Stimulated activated CD4-positive, alpha-beta T cell treated with anti-CD3 and anti-CD28 coated beads, TNF-alpha, amount 100 ng/mL, for 48 hours (primary cell): Measurements from ENCODE around the gene RPS6KA3.

ENCODE experiments used
- DNase-seq, 3 donors: peaks; one replicate each; pipeline ENCODE4 v3.0.0-alpha.2; 2020; ENCODE audit warnings: low read depth in 3 of 3

Gene RPS6KA3

DNA sequence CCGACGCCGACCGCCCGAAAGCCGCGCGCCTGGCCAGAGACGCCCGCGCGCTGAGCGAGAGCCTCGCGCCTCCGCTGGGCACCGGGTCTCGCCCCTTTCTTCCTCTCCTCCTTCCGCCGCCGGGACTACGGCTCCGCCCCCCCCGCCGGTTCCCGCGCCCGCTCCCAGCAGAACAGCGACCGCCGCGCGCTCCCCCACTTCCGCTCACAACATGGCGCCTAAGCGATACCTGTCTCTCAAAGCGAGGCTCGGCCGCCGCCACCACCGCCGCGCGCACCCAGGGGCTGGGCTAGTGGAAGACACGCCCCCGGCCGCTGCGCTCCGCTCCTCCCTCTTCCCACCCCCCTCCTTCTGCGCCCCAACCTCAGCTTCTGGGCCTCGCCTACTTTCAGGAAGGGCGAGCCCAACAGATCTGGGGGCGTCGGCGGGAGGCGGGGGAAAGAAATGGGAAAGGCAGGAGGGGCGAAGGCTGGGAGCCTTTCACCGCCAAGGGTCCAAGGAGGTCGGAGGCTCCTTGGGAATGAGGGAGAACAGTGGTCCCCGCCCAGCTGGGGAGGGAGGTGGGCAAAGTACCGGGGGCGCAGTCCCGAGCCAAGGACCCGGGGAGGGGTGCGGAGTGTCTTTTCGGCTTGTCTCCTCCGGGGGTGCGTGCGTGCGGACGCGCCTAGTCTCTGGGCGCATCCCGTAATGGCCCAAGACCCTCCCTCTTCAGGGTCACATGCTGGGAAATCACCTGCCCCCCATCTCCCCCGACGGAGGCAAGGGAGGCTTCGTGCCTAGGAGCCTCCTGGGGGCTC, at the start of gene RPS6KA3:
Gene RPS6KA3, minus strand, starts transcription at position 100 of the 797 bp plus-strand sequence. CDS start 277 bp downstream, outside the sequence.
- peak; percentile 75 to 83 (median 76) for DNase-seq

DNA sequence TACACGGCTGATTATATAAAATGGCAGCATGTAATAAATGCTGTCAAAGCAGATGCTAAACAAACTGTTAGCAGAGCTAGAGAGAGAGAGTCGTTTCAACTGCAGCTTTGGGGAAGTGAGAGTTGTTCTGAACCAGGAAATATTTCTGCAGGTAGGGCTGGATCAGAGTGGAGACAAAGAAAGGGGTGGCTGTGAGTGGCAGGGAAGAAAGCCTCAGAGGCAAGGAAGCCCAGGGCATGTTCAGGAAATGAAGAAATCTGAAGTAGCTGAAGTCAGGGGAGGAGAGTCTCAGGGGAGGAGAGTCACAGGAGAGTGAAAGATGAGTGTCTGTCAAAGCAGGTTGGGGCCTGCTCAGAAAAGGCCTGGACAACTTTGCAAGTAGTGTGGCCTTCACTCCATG, 48.4 kb upstream of the RPS6KA3 start:
- DNase-seq: no peak

DNA sequence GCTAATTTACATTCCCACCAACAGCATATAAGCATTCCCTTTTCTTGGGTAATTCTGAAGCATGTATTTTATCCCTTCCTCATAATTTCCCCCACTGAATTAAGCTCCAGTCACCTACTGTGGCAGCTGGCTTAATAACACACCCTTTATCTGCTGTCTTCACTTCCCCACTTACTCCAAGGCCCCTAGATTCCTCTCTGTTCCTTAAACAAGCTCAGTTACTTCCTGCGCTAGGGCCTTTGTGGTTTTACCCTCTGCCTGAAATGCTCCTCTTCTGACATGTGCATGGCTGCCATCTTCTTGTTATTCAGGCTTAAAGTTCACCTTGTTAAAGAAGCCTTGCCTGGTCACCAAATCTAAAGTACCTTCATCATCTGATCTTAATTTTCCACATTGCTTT, 47.2 kb upstream of the RPS6KA3 start:
- no peak for DNase-seq

DNA sequence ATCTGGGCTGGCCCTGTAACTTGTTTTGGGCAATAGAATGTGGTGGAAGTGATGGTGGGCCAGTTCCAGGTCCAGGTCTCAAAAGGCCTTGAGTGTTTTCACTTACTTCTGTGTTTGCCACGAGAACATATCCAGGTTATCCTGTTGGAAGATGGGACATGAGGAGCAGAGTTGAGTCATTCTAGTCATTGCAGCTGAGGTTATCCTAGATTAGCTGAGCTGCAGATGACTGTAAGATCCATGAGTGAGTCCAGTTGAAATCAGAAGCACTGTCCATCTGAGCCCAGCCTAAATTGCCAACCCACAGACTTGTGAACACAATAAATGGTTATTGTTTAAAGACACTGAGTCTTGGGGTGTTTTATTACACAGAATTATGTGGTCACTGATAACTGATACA, 45.3 kb upstream of the RPS6KA3 start:
- no peak for DNase-seq

DNA sequence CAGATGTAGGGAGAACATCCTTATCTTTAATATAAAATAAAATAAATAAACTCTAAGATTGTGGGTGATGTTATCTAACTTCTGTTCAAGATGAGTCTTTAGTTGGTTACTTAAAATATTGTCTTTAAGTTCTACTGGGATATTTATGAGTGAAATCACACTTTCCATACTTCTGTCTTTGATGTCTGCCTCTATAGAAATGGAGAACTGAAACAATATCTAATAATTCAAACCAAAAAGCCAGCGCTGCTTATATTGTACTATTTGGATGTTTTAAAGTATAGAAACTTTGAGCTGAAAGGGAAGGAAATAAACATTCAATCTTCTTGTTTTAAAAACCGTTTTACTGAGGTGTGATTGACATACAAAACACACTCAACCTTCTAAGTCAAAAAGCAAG, 44.8 kb upstream of the RPS6KA3 start:
- no peak for DNase-seq

DNA sequence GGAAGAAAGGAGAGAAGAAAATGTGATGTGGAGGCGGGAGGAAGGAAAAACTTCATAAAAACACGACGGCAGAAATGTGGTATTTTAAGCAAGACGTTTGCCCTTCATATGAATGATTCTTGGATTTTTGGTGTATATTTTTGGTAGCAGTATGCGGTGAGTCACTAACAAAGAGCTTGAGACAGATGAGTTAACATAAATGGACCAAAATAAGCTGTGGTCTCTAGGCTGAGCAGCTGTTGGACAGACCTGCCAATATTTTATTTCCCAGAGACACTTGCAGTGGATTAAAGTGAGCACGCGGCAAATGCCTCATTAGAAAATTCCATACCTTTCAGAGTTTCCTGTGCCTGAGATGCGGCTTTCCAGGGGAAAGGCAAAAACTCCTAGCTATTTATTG, 43.1 kb upstream of the RPS6KA3 start:
- DNase-seq: no peak

DNA sequence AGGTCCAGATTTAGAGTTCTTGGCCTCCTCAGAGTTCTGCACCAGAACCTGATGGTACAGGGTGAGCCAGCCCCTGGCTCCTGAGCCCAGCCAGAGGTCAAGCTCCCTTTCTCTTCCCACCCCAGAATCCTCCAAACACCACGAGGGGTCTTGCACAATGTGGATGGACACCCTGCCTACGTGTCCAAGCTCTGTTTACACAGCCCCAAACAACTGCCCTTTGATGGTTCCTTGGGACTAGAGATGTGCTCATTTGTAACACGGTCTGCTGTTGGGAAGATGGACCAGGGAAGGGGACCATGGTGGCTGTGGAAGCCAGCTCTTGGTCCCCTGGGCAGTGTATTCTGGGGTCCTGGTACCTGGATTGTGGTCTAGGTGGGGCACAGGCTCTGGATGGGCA, 40.0 kb upstream of the RPS6KA3 start:
- DNase-seq: no peak

DNA sequence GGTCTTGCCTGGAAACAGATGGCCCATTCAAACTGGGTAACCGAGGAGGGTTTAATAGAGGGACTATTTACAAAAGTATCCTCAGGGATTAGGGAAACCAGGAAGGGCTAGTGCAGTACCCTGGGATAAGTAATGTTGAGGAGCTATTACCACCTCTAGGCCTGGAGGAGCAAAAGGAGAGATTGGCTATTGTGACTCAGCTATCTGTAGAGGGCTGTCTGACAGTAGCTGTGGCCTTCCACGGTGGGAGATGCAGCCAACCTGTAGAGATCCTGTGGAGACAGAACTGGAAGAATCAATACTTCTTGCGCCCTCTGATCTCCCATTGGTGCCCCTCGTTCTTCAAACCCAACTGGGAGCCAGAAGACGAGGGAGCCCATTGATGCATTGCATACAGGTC, 34.1 kb upstream of the RPS6KA3 start:
- no peak for DNase-seq

DNA sequence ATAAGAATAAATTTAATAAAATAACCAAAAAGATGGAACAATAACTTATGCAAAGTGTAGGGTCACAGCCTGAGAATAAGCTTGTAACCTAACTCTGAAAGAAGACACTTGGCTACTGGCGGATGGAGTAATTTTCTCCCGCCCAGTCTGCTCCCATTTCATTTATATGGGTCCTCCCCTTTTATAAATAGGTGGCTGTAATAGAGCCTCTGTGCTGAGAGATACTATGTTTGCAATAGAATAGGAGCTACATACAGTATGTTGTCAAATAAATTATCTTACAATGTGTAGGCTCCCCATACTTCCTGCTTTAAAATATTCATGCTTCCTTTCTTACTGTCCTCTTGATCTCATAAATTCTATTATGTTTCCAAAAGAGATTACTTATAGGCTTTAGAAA, 28.2 kb upstream of the RPS6KA3 start:
- no peak for DNase-seq

DNA sequence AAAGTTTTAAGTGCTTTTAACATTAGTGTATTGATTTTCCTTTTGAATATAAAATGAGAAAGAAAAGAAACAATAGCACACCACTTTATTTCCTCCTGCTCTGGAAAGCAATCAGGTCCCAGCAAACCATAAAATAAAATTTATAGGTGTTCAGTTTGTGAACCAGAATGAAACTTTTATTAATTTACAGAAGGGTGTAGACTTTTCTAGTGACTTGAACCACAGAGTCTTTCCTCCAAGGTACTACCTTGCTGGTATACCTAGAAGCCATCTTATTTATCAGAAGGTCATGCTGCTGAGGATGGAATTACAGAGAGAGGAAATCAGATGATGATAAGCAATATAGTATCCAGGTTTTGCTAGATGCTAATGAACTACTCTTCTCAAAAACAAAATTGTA, 27.6 kb upstream of the RPS6KA3 start:
- no peak for DNase-seq

DNA sequence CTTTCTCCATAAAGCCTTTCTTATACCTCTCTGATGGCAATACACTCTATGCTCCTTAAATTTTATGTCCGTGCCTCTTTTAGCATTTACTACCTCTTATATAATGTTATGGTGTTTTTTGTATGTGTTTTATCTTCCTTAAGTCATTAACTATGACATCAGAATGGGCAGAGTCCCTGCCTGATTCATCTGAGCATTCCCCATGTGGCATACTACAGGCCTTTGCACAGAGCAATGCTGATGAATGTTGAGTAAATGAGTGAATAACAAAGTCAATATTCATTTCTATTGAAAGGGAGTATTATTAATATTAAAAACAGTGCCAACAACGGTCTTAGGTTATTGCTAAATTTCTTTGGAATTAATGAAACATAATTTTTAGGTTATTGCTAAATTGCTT, 18.8 kb upstream of the RPS6KA3 start:
- DNase-seq: no peak

DNA sequence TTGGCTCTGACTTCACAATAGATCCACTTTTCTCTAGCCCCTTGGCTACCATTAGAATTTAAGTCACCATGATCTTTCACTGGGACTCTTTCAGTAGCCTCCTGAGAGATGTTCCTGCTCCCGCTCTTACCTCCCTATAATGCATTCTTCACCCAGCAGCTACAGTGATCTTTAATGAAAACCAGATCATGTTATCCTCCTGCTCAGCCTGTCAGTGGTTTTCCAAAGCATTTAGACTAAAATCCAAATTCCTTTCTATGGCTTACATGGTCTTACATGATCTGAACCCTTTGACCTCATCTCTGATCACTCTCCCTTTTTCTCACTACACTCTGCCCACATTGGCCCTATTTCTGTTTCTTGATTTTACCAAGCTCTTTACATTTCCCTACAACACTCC, 18.3 kb upstream of the RPS6KA3 start:
- DNase-seq: no peak

DNA sequence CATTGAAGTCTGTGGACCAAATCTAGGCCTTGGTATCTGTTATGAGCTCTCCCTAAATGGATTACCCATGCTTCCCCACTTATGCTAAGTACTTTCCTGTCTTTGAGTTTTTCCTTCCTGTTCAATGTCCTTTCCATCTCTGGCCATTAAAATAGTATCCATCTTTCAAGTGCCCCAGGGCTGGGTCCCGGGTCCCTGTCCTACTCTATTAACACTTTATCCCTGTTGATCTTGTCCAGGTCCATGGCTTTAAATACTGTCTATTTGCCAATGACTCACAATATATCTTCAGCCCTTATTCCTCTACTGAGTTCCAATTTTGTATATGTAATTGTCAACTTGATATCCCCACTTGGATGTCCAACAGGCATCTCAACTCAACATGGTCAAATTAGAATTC, 17.7 kb upstream of the RPS6KA3 start:
- no peak for DNase-seq

DNA sequence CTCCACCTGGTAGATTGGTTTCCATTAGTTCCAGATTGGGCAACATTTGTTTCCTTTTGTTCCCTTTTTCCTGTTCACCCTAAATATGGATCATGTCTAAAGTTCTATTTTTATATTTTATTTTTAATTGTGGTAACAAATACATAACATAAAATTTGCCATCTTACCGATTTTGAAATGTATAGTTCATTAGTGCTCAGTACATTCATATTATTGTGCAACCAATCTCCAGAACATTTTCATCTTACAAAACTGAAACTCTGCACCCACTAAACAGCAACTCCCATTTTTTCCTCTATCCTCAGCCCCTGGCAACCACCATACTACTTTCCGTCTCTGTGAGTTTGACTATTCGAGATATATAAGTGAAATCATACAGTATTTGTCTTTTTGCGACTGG, 14.2 kb upstream of the RPS6KA3 start:
- no peak for DNase-seq

DNA sequence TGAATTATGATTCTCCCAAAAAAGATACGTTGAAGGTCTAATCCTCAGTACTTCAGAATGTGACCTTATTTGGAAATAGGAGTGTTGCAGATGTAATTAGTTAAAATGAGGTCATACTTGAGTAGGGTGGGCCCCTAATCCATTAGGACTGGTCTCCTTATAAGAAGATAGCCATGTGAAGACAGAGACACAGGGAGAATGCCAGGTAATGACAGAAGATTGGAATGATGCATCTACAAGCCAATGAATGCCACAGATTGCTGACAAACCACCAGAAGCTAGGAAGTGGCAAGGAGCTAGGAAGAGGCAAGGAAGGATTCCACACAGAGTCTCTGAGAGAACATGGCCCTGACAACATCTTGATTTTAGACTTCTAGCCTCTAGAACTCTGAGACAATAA, 7.4 kb upstream of the RPS6KA3 start:
- no peak for DNase-seq

DNA sequence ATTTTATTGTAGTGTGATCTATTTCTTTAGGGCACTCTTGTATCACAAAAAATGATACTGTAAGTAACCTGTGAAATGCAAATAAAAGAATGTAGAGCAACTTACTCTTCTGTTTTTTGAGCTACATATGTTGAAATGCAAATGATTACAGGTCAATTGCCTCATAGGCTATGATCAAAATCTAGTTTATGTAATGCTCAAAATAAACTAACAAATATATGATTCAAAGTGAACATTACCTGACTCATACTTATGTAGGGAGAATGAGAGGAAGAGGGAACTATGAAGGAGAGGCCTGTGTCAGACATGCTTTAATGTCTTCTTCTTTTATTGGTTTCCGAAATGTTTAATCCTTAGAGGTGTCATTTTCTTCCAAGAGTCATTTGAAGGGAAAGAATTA, 5.0 kb upstream of the RPS6KA3 start:
- no peak for DNase-seq

DNA sequence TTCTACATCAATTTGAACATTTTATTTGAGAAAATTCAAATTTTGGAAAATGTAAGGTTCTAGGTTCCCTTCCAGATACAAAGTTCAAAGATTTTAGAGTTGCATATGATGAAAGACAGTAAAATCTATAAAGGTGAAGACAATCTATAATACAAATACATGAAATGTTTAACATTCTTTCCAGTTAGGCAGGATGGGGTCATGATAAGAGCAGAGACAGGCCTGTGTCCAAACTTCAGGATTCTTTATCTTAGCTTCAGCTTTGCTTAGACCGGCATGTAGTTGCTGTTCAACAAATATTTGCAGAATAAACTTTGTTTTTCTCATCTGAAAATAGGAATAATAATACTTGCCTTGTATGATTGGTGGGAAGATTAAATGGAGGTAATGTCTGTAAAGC, 4.5 kb upstream of the RPS6KA3 start:
- no peak for DNase-seq

DNA sequence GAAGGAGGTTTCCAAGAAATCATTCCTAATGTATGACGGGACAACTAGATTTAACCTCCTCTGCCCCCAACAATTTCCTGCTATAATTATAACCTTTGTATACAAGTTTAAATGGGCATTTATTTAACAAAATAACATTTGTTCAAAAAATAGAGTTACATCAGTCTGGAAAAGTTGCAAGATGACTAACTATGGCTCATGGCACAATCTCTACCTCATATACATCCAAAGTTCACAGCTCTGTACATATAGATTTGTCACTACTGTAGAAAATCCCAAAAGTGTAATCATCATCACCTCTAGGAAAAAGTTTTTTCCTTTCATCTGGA, 3.8 kb upstream of the RPS6KA3 start:
- no peak for DNase-seq

DNA sequence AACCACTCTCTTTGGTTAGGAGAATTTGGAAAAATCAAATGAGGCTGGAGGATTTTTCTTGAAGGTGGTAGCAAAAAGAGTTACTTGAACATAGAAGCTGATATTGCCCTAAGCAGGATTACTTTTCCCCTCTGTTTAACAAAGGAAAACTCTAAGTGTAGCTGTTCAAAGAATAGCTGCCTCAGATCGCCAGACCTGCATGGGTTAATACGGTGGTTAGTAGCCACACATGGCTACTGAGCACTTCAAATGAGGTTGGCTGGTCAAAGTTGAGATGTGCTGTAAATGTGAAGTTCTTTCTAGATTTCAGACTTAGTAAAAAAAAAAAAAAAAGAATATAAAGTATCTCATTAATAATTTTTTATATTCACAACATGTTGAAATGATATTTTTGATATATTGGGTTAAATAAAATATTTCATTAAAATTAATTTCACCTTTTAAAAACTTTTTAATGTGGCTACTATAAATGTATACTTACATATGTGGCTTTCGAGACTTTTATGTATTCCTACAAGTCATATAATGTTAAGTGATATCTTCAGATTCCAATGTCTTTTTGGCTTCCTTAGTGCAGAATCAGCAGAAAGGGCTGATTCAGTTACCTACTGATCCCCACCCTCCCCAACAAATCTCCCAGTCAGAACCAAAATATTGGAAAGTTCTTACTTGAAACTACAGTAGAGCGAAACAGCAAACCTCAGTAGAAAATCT, 3.3 kb upstream of the RPS6KA3 start:
- DNase-seq: no peak

DNA sequence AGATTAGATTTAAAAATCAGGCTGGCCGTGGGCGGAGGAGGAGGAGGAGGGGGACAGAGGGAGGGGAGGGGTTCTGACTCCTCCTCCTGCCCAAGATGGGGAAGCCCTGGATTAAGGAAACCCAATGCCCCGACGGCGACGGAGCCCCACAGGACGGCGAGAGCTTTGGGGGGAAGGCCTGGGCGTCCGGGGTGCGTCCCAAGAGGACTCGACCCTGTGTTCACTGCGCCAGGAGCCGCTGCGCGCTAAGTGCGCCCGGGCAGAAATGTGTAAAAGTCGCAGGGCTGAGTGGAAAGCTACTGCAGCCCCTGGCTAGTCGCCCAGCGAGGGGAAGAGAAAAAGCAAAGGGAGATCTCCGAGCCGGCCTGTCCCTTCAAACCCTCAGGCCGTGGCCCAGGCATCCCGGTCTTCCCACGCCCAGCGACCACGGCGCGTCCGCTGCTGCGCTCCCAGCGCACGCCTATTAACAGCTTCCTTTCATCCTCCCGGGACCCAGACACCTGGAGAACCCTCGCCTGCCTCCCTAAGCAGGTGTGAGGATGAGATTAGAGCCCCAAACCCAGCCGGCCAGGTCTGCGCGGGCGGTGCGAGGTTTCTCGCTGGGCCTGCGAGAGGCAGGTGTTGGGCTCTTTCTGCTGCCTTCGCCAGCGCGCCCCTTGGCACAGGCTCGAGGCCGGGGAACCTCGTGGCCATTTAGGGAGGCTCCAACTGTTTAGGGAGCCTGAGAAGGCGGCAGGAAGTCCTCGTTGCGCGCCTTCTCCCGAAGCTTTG, 1.4 kb upstream of the RPS6KA3 start:
- no peak for DNase-seq

DNA sequence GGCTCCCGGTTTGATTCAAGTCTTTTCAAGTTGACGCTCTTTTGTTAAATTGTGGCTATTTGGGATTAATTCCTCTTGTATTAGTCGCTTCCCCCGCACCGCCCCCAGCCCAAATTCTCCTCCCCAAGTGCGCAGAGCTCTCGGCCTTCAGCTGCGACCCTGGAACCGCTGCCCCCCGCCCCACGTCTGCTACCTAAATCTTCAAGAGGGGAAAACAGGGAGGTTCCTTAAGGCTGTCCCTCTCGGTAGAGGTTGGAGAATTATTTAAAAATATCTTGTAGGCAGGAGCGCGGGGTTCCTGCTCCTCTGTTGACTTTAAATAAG, 860 bp upstream of the RPS6KA3 start:
- no peak for DNase-seq

DNA sequence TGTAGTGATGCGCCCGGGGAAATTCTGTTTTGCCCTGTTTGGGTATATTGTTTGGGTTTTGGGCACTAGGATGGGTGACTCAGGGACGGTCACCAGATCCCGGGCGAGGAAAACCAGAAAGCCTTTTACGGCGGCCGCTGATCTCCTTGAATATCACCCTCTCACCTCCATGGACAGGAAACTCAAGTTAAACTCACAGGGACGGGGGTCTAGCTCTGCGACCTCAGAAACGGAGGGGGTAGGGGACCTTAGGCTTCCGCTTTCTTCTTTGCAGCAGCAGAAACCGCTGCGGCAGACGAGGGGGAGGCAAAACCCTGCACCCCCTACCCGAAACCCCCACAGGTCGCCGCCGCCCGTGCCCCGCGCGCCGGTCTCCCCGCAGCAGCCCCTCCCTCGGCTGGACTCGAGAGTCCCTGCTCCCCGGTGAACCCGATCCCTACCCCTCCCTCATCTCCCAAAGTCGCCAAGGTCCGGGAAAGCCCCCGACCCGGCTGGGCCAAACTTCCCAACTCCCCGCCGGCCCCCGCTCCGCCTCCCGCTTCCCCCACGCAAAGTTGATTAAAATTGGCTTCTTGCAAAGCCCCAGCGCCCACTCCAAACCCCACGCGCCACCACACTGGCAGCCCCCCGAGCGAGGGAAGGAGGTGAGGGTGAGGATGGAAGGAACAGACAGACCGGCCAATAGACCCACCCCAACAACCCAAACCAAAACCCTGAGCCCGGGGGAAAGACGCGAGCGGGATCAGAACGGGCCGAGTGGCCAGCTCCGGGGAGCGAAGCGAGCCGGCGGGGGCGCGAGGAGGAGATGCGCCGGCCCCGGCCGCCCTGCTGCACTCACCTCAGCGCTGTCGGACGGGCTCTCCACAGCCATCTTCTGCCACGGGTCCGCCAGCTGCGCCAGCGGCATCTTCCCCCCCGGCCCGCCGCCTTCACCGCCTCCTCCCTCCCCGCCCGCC, 705 bp downstream of the RPS6KA3 start:
- DNase-seq: peak in 1 of 3 donors; percentile 1
